B cell (primary cell): ENCODE measurements around the gene NHERF2. TPM values are rescaled to one million over a fixed set of nuclear protein-coding genes. Genes with fewer than 3 reads are reported as not detected.

Experiments
- ATAC-seq: fragments of 200-7000 bp; cut with Tn5 transposase; one replicate; pipeline ENCODE4 v1.10.0; 2021; ENCODE audit warnings: low read depth, mild to moderate bottlenecking, moderate number of reproducible peaks, moderate library complexity
- CTCF ChIA-PET: fragments of 350-600 bp; sonication (Branson Sonifier 250); formaldehyde crosslinking; loops from one replicate; lab custom pipeline; 2021; ENCODE audit warnings: antibody characterized with exemption, inconsistent platforms; lab: Charles Lee
- POLR2A ChIA-PET: fragments of 350-600 bp; sonication (Branson Sonifier 250); formaldehyde crosslinking; loops from one replicate; lab custom pipeline; 2021; ENCODE audit warnings: antibody characterized with exemption; lab: Charles Lee
- DNase-seq: peaks from one replicate; pipeline ENCODE4 v3.0.0; 2013
- H2AFZ ChIP-seq: 2 replicates; pipeline ENCODE4 v1.6.1; 2012; ENCODE audit warnings: mild to moderate bottlenecking, low read depth, low read length; ENCODE audit not compliant: insufficient read depth, poor library complexity, severe bottlenecking
- H3K27ac ChIP-seq, 2 donors: 1 replicate in 1 of 2; 2 replicates in 1 of 2; pipeline ENCODE4 v1.5.1; 2012 to 2013; ENCODE audit warnings: low read length in 2 of 2, mild to moderate bottlenecking in 2 of 2, moderate library complexity in 1 of 2
- H3K27me3 ChIP-seq, 4 experiments: fragments of 200-600 bp in 1 of 4; sonication (generic) in 1 of 4; replicated peaks in 1 of 4; 1 replicate in 2 of 4; 2 replicates in 2 of 4; pipeline versions ENCODE4 v1.6.1 to v1.7.0; 2013 to 2016; ENCODE audit warnings: low read length in 3 of 4, mild to moderate bottlenecking in 2 of 4, mixed read lengths in 1 of 4, moderate library complexity in 1 of 4; ENCODE audit not compliant: insufficient read depth in 4 of 4, control insufficient read depth in 3 of 4; ENCODE audit errors: control extremely low read depth in 1 of 4
- H3K36me3 ChIP-seq, 2 experiments: replicated peaks in 1 of 2; 1 replicate in 1 of 2; 2 replicates in 1 of 2; pipeline versions ENCODE4 v1.6.1 to v1.7.1; 2013; ENCODE audit warnings: low read length in 1 of 2; ENCODE audit not compliant: insufficient read depth in 2 of 2, control insufficient read depth in 1 of 2; ENCODE audit errors: control extremely low read depth in 1 of 2, extremely low read depth in 1 of 2
- H3K4me1 ChIP-seq, 2 donors: fragments of 200-600 bp in 1 of 2; sonication (generic) in 1 of 2; 1 replicate in 1 of 2; 2 replicates in 1 of 2; pipeline versions ENCODE4 v1.5.1 to v1.6.1; 2013 to 2017; ENCODE audit warnings: low read length in 2 of 2; ENCODE audit not compliant: control insufficient read depth in 2 of 2, insufficient read depth in 2 of 2
- H3K4me2 ChIP-seq: replicated peaks from 2 replicates; pipeline ENCODE3; 2012; ENCODE audit warnings: mild to moderate bottlenecking, low read depth, low read length; ENCODE audit not compliant: poor library complexity, severe bottlenecking
- H3K4me3 ChIP-seq, 5 experiments: fragments of 200-600 bp in 1 of 5; sonication (generic) in 1 of 5; 1 replicate in 3 of 5; 2 replicates in 2 of 5; pipeline versions ENCODE4 v1.5.1 to v1.7.0; 2011 to 2016; ENCODE audit warnings: low read length in 4 of 5, mild to moderate bottlenecking in 4 of 5, low read depth in 2 of 5, control low read depth in 1 of 5, moderate library complexity in 1 of 5; ENCODE audit not compliant: insufficient read depth in 1 of 5; ENCODE audit errors: control extremely low read depth in 1 of 5, extremely low read depth in 1 of 5
- H3K79me2 ChIP-seq: fragments of 200-600 bp; sonication (generic); one replicate; pipeline ENCODE4 v1.6.0; 2016; ENCODE audit warnings: low read length; ENCODE audit not compliant: control insufficient read depth, insufficient read depth
- H3K9ac ChIP-seq: fragments of 200-600 bp; sonication (generic); 2 replicates; pipeline ENCODE4 v1.6.1; 2017; ENCODE audit warnings: mild to moderate bottlenecking, low read length, moderate library complexity
- H3K9me3 ChIP-seq, 3 donors: one replicate each; pipeline versions ENCODE4 v1.6.1 to v1.7.1; 2013; ENCODE audit warnings: low read length in 2 of 3; ENCODE audit not compliant: control insufficient read depth in 2 of 3, insufficient read depth in 1 of 3; ENCODE audit errors: control extremely low read depth in 1 of 3
- H4K20me1 ChIP-seq: 2 replicates; pipeline ENCODE4 v1.6.0; 2012; ENCODE audit warnings: mild to moderate bottlenecking, low read length; ENCODE audit not compliant: insufficient read depth, control insufficient read depth, poor library complexity, severe bottlenecking
- H3K27ac Mint-ChIP-seq: one replicate; pipeline ENCODE4 v1.8.0; 2021; ENCODE audit warnings: mixed read lengths
- H3K27me3 Mint-ChIP-seq: one replicate; pipeline ENCODE4 v1.8.0; 2021; ENCODE audit warnings: mixed read lengths
- H3K4me1 Mint-ChIP-seq: one replicate; pipeline ENCODE4 v1.8.0; 2021; ENCODE audit warnings: mixed read lengths
- H3K4me3 Mint-ChIP-seq: one replicate; pipeline ENCODE4 v1.8.0; 2021; ENCODE audit warnings: mixed read lengths
- H3K9me3 Mint-ChIP-seq: one replicate; pipeline ENCODE4 v1.8.0; 2022; ENCODE audit warnings: mixed read lengths; ENCODE audit not compliant: insufficient read depth
- EZH2 ChIP-seq: IDR thresholded peaks from 2 replicates; pipeline ENCODE4 v1.6.1; 2012; ENCODE audit warnings: borderline replicate concordance, low read depth, mild to moderate bottlenecking, moderate library complexity, low read length; ENCODE audit not compliant: insufficient read depth, poor library complexity, severe bottlenecking
- WGBS: methylation state at CpG from one replicate; pipeline ENCODE4 v1.1.5; 2013; ENCODE audit warnings: missing lambda C conversion rate; ENCODE audit not compliant: insufficient coverage; 5-methylcytosine and 5-hydroxymethylcytosine counted together
- intact Hi-C: fragments of 100-400 bp; cut with micrococcal nuclease; formaldehyde crosslinking; loops from one replicate; pipeline ENCODE4 v1.10.0; 2022
- polyA plus RNA-seq: library from polyadenylated mRNA; depleted of rRNA; stranded (reverse); fragments of >200 nt; gene quantifications from 2 replicates; pipeline ENCODE4 v1.2.3, GENCODE V29; 2012
- total RNA-seq, 2 donors: library from RNA; stranded (reverse); fragments of 120-200 nt in 1 of 2; gene quantifications; 1 replicate in 1 of 2; 2 replicates in 1 of 2; pipeline versions ENCODE4 v1.2.3 to v1.2.4, GENCODE V29; 2013 to 2022
- TF ChIP-seq, protein P1 (sequence below): fragments of 200-600 bp; IDR thresholded peaks from one replicate; pipeline ENCODE4 v1.8.0; 2022; ENCODE audit warnings: antibody characterized with exemption, mild to moderate bottlenecking

Gene NHERF2
- total and polyA plus RNA-seq, 2 donors (not counting 1 experiment from before 2014, with no cell fraction given): 1.8 to 2.2 TPM

DNA sequence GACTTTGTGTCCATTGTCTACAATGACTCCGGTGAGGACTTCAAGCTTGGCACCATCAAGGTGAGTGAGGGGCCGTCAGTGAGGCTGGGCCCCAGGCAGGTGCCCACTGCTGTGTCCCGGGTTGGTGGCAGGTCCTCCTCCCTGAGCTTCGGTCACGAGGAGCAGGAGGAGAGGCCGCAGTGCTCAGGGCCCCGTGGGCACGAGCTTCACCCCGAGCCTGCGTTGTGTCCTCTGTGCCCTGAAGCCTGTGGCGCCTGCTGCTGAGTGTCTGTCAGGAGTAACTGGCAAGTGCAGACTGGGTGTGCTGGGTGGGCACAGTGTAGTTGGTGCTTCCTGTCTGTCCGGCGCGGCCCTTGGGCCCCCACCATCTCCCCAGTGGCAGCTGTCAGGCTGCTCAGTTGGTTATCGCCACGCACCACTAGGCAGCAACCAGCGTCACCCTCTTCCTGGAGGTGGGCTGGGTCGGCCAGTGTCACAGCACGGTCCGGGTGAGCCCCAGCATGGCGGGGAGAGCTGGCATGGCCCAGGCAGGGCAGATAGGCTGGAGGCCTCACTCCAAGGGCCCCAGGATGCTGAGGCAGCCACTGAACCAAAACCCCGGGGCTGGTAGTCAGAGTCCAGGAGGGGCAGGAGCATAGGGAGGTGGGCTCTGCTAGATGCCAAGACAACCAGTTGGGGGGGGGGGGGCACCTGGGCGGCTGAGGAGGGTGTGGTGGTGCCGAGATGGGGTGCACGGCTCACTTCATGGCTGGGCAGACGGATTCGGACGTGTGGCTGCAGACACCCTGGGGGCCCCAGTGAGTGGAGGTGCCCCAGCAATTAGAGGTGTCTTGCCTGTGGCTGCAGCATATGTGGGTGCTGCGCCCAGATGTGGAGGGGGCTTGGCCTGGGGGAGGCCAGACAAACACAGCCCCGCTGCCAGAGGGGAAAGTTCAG is 60.4 kb downstream of the NHERF2 start:
- POLR2A ChIA-PET: interaction anchor here (0.7 kb wide), 1 partner anchor 829 kb away, joined by 5 read pairs; no protein-coding TSS in a partner anchor
- Histone ChIP-seq H3K9ac (no peak overlapping the region), H3K4me3 (no peak overlapping the region), H3K4me2 (peak overlapping the region; percentile 14), H3K9me3 (no peaks in the 10 kb centered on the region), H3K27ac (no peak overlapping the region), H3K27me3 (no peaks in the 10 kb centered on the region), H3K4me1 (peaks cover 0 to 15% of the 10 kb centered on the region in 2 donors), H2AFZ (no peak overlapping the region), H4K20me1 (no peaks in the 10 kb centered on the region), H3K79me2 (no peaks in the 10 kb centered on the region), H3K36me3 (peaks cover 0 to 42% of the 10 kb centered on the region in 2 experiments)
- peaks cover 7% of the 10 kb centered on the region for H3K4me1 Mint-ChIP-seq
- intact Hi-C loops: no loop called here
- TF ChIP-seq EZH2: no peak
- TF ChIP-seq, protein P1, sequence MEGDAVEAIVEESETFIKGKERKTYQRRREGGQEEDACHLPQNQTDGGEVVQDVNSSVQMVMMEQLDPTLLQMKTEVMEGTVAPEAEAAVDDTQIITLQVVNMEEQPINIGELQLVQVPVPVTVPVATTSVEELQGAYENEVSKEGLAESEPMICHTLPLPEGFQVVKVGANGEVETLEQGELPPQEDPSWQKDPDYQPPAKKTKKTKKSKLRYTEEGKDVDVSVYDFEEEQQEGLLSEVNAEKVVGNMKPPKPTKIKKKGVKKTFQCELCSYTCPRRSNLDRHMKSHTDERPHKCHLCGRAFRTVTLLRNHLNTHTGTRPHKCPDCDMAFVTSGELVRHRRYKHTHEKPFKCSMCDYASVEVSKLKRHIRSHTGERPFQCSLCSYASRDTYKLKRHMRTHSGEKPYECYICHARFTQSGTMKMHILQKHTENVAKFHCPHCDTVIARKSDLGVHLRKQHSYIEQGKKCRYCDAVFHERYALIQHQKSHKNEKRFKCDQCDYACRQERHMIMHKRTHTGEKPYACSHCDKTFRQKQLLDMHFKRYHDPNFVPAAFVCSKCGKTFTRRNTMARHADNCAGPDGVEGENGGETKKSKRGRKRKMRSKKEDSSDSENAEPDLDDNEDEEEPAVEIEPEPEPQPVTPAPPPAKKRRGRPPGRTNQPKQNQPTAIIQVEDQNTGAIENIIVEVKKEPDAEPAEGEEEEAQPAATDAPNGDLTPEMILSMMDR: no peak
- peak overlapping the region; percentile 88 for H3K27ac Mint-ChIP-seq
- H3K27me3 Mint-ChIP-seq: no peaks in the 10 kb centered on the region
- CTCF ChIA-PET: interaction anchor here (0.7 kb wide), 1 partner anchor 135 kb away, joined by 4 read pairs; no protein-coding TSS in a partner anchor
- peak; percentile 66 for ATAC-seq
- peak overlapping the region; percentile 41 for H3K4me3 Mint-ChIP-seq
- 87% methylated on average over 29 of the region's 30 CpGs for WGBS
- H3K9me3 Mint-ChIP-seq: no peaks in the 10 kb centered on the region
- DNase-seq: peak; percentile 34
